SH-SY5Y (cell line): ENCODE measurements around the gene GMPS.

ENCODE experiments used
- GATA2 ChIP-seq: IDR thresholded peaks from 2 replicates; pipeline ENCODE4 v1.6.1; 2011; ENCODE audit warnings: mild to moderate bottlenecking, low read depth, low read length
- GATA3 ChIP-seq: IDR thresholded peaks from 2 replicates; pipeline ENCODE4 v1.6.1; 2011; ENCODE audit warnings: low read depth, mild to moderate bottlenecking, low read length, moderate library complexity

Gene GMPS

GRCh38 chr3:155957412-155957880 is 87.0 kb downstream of the GMPS start:
- TF ChIP-seq GATA3 (no peak), GATA2 (no peak)

DNA sequence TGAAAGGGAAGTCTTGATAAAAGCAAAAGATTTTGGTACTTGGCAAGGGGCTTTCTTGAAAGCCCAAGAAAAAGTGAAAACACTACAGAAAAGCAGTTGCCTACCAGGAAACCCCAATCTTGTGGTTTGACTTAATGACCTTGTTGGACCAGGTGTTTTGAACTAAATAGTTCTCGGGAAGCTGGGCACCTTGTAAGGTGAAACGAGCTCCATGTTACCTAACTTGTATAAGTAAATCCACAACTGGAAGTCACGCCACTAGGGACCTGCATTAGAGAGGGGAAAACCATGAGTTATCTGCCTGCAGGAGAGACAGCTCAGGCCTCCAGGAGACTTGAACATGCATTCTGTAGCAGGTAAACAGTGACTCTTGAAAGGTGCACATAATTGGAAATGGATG is 88.2 kb downstream of the GMPS start:
- TF ChIP-seq GATA3, result no peak
- no peak for TF ChIP-seq GATA2

DNA sequence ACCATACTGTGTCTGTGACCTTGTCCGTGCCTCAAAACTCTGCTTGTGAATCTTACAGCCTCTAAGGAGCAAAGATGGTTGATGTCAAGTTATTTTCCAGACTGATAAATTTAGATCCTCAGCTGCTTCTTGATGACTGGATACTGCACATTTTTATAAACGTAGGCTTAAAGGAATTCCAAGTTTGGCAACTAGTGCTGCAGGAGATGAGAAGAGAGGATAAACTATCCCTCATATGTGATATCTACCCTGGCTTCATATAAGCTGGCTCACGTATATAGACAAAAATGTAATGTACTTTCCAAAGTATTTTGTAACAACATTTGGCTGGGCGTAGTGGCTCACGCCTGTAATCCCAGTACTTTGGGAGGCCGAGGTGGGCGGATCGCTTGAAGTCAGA is 89.6 kb downstream of the GMPS start:
- TF ChIP-seq GATA2 (no peak), GATA3 (no peak)

GRCh38 chr3:155963570-155963969 is 93.1 kb downstream of the GMPS start:
- TF ChIP-seq GATA2 (no peak), GATA3 (no peak)

- TF ChIP-seq GATA2 (no peak), GATA3 (no peak)
Measured at GRCh38 chr3:155970398-155970797, 99.9 kb downstream of the GMPS start.

- TF ChIP-seq GATA3 (no peak), GATA2 (no peak)
Measured at GRCh38 chr3:155972885-155973584, 102.6 kb downstream of the GMPS start.

DNA sequence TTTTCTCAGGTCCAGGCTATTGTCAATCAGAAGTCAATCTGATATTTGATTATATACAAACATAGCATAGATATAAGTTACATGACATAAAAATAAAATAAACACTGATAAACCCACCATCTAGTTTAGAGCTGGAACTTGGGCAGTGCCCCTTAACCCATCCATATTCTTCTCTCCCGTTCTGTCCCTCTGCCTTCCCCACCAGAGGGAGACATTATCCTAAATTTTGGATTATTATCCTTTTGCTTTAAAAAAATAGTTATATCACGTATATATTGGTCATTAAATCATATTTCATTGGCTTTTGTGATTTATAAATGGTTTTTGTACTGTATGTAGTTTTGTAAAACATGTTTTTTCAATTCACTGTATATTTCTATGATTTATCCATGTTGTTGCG is 107.9 kb downstream of the GMPS start:
- TF ChIP-seq GATA2 (no peak), GATA3 (no peak)

- TF ChIP-seq GATA2 (no peak), GATA3 (no peak)
Measured at GRCh38 chr3:155979746-155980145, 109.3 kb downstream of the GMPS start.

- TF ChIP-seq GATA3 (no peak), GATA2 (no peak)
Measured at GRCh38 chr3:155981669-155982068, 111.2 kb downstream of the GMPS start.

GRCh38 chr3:155983834-155984474 is 113.5 kb downstream of the GMPS start:
- no peak for TF ChIP-seq GATA3
- TF ChIP-seq GATA2, result no peak

GRCh38 chr3:155984791-155985417 is 114.5 kb downstream of the GMPS start:
- no peak for TF ChIP-seq GATA2
- no peak for TF ChIP-seq GATA3

GRCh38 chr3:155989536-155989935 is 119.1 kb downstream of the GMPS start:
- no peak for TF ChIP-seq GATA3
- TF ChIP-seq GATA2, result no peak

DNA sequence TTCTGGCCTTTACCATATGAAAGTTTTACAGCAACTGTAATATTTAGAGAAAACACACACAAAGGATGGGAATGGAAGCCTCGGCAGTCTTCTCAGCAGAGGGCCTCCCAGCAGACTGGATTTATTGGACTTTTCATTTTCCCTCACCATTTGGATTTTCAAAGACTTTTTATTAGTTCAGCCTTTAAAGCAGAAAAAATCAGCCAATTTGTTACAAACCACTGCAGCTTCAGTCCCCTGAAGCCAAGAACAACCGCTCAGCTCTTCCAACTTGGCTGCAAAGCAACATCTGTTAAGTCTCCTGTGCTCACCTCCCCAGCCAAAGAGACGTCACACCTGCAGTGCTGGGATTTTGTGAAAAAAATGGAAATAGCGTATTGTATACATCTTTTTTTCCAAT is 120.8 kb downstream of the GMPS start:
- TF ChIP-seq GATA3 (no peak), GATA2 (no peak)

- TF ChIP-seq GATA2, result no peak
- TF ChIP-seq GATA3, result no peak
Measured at GRCh38 chr3:155991847-155992246, 121.4 kb downstream of the GMPS start.
